NT2/D1 (cell line): ENCODE data around the gene DIAPH3.

Experiments
- SUZ12 ChIP-seq: IDR thresholded peaks from 2 replicates; pipeline ENCODE4 v1.6.1; 2011; ENCODE audit not compliant: insufficient read length, insufficient read depth; ENCODE audit errors: extremely low read depth
- YY1 ChIP-seq: IDR thresholded peaks from 2 replicates; pipeline ENCODE4 v1.6.1; 2011; ENCODE audit not compliant: insufficient read length, insufficient read depth
- ZNF274 ChIP-seq: IDR thresholded peaks from 2 replicates; pipeline ENCODE4 v1.6.1; 2011; ENCODE audit warnings: mild to moderate bottlenecking, low read depth, low read length

DNA sequence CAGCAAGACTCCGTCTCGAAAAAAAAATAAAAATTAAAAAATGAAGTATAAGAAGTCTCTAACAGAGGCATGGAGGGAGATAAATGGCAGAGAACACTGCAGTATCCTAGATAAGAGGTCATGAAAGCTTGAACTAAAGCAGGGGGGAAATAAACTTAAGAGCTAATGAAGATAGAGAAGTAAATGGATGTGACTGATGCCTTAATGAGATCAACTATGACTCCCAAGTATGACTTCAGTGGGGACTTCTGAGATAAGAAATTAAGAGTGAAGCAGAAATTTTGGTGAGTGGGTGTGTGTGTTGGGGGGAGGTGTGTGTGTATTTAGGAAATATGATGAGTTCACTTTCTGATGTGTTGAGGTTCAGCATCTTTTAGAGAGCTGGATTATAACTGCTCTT is 55.1 kb downstream of the DIAPH3 start:
- TF ChIP-seq ZNF274 (no peak), YY1 (no peak), SUZ12 (no peak)
